ENCODE data around the gene PRIMPOL.
"Not testable (repeated sequence)": the region's sequence is repeated elsewhere in the genome, so short reads cannot be mapped to it uniquely, and the experiment has no call there.

The PRIMPOL gene

DNA sequence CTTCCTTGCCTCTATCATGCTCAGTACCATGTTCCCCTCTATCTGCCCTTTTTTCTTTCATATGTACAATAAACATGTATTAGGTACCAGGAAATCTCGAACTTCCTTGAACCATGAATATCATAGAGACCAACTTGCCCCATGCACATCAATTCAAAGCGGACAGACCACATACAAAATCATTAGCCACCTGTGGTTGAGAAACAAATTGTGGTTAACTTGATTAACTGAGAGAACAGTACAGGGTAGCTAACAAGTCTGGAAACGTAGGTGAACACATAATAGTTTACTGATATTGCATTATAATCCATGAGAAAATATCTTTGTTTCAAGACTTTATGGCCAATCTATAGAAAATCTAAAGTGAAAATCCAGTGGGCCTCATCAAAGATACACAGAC is 8.5 kb upstream of the PRIMPOL start:
- no peak for DNase-seq

DNA sequence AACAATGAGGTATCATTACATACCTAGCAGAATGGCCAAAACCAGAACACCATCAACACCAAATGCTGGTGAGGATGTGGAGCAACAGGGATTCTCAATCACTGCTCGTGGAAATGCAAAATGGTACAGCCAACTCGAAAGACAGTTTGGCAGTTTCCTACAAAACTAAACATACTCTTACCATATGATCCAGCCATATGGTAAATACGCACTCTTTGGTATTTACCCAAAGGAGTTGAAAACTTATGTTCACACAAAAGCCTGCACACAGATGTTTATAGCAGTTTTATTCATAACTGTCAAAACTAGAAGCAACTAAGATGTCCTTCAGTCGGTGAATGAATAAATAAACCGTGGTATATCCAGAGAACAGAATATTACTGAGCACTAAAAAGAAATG is 8.1 kb upstream of the PRIMPOL start:
- no peak for DNase-seq

DNA sequence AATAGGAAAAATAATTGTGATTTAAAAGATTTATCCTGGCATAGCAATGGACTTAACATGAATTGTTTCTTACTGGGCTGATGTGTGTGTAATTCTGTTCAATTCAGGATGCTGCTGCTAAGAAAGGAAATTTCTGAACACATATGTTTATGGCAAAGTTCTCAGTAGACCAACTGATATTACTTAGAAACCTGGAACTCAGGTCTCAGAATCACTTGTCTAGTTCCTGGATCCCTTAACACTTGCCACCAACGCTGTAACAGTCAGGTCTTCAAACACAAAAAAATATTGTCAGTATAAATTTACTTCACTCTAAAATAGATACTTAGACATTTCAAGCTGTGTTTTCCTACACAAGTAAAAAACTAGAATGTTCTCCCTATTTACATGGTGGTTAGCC is 5.8 kb upstream of the PRIMPOL start:
- no peak for DNase-seq

DNA sequence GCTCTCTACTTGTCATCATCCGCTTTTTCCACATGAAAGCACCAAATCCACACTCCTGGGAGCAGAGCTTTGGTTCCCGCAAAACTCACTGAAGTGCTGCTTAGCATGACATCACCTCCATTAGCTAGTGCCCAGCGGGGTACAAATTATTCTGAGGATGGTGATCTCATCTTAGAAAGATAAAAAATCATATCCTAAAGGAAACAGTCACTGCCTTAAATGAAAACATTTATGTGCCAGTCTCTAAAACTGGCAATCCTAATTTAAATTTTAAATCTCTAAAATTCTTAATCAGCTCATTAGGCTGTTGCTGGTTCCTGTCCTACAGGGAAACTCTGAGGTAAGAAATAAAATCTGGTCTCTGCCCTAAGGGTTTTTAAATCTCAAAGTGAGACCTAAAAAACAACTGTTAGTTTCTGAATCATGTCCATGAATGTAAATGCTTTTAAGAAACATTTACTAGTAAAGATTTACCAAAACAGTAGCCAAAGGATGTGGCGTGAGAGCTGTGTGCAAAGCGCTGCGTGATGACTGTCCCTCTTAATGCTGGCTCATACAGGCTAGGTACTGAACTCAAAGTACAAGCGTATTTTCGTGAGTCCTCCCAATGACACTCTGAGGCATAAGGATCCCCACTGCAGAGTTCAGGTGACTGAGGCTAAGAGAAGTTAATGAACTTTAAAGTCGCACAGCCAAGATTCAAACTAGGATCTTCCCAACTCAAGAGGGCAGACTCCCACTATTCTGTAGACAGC is 4.8 kb upstream of the PRIMPOL start:
- DNase-seq: no peak

DNA sequence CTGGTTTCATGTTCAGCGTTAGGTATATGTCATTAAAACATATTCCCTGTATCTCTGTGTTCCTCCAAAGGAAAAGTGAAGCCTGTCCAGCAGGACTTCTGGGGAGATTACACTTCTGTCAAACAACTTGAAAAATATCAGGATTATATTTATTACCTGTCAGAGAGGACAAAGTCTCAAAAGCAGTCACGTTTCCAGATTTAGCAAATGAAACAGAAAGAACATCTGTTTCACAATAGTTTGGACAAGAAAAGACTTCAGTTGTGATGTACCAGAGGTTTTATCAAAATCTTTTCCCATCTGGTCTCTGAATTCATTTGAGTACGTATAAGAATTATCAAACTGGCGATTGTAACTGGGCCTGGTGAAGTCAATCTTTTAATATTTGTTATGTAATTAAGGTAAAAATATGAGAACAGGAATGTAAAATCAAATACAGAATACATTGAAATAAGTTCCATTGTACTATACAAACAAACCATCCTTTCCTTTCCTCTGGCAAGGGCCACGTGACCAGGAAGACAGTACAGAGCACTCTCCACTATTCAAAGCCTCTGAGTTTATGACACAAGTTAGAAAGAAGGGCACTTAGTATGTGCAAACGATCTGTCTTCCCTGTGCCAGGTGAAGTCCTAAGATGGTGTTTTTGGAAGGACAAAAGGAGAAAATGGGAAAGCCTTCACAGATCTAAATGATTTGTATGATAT is 3.5 kb upstream of the PRIMPOL start:
- DNase-seq: no peak

DNA sequence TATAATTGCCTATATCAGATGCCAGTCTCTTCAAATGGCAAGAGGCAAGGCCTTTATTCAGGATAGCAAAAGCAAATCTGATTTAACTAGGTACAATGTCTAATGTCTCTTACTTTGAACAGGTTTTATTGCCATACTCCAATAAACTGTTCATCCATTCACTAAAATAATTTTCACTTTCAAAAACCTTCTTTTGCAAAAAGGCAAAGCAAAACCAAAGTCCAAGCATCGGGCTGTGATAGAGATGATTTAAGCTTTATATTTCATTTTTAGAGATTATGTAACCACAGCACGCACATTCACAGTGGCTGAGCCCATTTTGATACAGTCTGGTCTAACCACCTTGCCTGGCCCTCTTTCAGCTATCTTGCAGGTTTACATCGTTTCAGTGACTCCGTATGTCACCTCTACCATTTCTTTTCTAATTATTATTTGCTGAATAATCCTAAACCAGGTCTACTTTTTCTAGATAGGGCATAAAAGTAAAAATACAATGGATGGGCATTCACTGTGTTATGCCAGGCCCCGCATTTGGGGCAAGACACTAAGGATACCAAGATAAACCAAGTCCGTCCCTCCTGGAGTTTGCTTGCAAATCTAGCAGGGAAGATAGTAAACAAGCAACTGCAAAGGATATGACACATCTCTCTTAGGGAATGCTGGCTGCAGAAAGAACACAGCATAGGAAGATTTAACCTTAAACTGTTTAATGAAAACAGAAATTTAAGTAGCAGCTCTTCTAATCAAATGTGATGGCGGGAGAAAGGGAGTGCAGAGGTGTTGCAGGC is 2.1 kb upstream of the PRIMPOL start:
- no peak for DNase-seq

DNA sequence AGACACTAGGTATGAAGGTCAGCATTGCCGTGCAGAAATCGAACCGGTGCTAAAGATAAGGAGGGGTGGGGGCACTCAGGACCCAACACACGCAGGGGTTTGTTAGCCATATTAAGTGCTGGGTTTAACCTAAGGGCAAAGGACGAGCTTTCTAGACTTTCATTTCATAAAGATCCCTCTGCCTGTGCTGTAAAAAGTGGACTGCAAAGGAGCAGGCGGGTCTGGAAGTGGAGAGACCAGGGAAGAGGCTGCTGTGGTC is 1.6 kb upstream of the PRIMPOL start:
- no peak for DNase-seq

DNA sequence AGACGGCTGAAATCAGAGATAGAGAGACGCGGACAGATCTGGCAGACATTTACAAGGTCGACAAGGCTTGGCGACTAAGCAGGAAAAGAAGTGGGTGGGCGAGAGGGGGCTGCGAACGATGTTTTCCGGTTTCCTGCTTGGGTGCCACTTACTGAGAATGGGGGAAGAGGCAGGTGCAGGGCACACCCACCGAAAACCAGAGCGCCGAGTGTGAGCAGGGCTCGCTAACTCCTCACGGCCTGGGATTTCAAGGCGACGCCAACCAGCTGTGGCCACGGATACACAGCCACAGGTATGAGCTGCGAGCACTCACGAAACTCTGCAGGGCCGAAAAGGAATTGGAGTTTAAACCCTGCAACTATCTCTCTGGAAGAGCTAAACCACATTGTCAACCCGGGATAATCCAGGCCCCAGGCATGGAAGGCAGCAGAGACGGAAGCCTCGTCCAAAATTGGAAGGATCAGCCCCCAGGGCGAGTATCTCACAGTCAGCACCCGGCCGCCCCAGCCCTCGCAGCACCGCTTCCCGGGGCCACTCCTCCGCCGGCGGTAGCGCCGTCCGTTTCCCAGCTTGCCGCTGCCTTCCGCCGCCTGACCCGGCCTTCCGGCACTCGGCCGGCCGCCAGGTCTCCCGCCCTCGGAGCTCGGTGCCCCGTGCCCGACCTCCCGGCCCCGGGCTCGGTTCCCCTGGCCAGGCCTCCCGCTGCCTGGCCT is 1.1 kb upstream of the PRIMPOL start:
- DNase-seq: peak; percentile 44 to 48

DNA sequence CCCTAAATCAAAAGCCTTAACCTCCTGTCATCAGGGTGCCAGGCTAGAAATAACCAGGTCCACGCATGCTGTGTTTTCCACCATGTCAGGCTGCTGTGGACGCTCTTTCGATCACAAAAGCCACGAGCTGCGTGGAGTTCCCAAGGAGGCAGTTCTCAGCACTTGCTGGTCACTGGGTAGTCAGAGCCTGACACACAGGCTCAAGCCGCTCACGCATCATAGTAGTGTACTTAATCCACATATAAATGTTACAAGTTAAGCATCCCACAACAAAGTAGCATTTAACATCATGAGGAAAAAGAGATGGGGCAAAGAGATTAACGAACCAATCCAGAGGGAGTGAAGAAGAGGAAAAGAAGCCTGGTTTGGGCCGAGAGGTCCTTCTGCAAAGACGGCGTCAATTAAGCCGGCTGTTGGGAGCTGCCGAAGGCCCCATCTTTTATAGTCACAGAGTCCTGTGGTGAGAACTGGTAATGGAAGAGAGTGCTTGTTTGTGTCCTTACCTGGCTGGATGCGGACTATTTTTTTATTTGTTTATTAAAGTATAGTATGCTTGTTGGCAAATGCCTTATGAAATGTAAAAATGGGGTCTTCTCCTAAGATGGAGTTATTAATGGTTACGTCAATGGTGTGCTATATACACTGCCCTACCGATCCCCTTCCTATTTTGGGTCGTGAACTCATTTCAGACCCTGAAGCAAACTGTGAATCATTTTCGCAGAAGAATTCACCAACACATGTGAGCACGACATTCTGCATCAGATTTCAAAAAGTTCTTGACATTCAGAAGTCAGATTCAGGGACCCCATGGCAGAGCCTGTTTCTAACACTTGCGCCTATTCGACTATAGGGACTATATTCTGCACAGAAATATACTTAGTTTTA is 675 bp downstream of the PRIMPOL start:
- DNase-seq: peak in 1 of 2 donors; percentile 22

DNA sequence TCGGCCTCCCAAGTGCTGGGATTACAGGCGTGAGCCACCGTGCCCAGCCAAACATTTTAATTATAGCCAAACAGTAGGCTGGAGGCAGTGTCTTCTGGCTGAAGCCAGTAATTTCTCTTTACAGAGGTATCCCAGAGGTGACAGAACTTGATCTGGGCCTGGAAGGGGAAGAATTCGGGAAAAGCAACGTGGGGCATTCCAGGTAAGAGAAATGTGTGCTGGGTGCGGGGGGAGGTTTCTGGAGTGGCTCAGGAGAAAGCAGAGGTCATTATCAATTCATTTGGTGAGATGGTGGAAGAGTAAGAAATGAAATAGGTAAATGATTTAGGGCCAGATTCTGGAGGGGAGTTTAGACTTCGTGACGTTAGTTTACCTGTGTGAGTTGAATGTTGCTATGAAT is 2.4 kb downstream of the PRIMPOL start:
- DNase-seq: no peak

DNA sequence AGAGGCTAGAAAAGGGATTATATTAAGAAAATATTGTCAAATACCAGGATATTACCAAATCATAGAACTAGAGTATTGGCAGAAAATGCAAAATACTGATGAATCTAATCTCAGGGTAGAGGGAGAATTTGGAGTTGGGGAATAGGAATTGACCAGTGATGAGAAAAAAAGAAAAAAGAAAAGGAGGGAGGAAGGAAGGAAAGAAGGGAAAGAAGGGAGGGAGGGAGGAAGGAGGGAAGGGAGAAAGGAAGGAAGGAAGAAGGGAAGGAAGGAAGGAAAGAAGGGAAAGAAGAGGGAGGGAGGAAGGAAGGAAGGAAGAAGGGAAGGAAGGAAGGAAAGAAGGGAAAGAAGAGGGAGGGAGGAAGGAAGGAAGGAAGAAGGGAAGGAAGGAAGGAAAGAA is 3.1 kb downstream of the PRIMPOL start:
- not testable (repeated sequence) for DNase-seq

DNA sequence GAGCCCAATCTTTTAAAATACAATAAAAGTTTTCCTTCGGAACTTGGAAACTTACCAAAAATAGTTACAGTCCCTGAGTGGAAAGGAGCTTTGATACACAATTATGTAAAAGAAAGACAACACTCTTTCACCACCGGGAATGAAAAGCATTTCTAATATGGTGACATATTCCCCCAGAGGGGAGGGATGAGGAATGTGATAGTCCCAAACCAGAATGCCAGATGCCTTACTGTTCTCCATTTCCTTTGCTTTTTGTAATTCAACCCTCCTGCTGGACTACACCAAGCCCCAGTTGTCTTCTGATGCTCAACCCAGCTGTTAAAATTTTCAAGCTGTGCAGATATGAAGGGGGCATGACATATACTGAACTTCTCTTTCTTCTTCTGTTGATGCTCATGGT is 4.1 kb downstream of the PRIMPOL start:
- no peak for DNase-seq

DNA sequence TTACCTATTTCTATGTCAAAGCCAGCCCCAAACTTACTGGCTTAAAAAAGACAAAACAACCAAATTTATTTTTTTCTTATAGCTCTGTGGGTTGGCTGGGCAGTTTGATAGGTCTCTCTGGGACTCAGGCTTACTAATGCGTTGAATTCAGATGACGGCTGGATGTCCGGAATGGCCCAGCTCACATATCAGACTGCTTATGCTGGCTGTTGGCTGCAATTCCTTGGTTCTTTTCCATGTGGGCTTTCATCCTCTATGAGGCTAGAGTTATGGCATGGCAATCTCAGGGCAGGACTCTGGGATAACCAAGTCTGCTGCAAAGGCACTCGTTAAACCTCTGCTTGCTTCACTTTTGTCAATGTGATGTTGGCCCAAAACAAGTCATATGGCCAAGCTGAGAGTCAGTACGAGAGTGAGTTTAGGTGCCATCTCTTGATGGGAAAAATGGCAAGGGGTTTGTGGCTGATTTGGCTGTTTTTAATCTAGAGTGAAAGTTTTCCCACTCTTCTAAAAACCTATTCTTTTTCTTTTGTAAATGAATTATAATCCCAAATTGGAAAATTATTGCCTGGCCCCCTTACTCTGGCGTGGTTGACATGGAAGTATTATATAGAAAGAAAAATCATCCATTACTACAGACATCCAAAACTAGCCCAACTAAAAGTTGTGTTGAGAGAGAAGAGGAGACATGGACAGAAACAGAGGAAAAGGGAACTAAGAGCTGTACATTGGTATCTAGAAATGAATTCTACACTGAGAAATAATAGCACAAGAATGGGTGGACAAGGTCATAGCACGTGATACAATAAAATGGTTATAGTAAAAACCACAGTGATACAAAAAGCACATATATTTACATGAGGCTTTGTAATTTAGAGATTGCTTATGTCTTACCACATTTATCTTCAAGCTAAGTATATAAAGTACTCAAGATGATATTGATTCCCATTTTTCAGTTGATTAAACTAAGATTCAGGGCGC is 6.6 kb downstream of the PRIMPOL start:
- no peak for DNase-seq

DNA sequence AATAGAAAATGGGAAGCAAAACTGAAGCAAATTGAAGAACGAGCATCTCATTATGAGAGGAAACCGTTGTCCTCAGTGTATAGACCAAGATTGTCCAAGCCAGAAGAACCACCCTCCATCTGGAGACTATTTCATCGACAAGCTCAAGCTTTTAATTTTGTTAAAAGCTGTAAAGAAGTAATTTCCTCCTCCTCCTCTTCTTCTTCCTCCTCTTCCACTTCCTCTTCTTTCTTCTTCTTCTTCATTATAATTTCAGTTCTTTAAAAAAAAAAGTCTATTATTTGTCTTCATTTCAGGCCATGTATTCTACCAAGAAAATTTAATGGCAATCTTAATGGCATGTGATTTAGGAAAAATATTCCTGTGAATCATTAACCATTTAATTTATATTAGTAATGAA is 7.6 kb downstream of the PRIMPOL start:
- DNase-seq: no peak

DNA sequence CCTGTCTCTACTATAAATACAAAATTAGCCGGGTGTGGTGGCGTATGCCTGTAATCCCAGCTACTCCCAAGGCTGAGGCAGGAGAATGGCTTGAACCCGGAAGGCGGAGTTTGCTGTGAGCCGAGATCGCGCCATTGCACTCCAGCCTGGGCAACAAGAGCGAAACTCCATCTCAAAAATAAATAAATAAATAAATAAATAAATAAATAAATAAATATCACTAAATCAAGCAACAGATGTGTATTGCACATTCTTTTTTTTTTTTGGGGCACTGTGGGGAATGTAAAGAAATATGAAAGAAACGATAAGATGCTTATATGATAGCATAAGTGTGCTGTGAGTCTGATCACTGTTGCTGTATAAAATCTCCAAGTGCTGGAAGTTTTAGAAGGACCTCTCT is 8.3 kb downstream of the PRIMPOL start:
- DNase-seq: not testable (repeated sequence)

DNA sequence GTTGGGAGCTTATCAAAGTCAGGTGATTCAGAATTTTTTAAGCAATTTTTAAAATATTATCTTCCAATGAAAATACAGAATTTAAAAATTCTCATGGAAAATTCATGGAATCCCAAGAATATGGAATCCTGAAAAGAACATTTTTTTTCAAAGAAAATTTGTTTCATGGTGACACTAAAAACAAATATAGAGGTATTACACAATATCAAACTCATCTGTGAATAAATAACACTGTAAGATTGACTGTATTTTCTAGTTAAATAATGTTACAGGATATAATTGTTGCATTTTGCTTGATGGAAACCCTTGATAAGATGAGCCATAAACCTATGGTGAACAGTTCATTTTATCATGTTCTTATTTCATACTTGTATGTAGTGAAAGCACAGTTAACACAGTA is 11.4 kb downstream of the PRIMPOL start:
- DNase-seq: no peak

DNA sequence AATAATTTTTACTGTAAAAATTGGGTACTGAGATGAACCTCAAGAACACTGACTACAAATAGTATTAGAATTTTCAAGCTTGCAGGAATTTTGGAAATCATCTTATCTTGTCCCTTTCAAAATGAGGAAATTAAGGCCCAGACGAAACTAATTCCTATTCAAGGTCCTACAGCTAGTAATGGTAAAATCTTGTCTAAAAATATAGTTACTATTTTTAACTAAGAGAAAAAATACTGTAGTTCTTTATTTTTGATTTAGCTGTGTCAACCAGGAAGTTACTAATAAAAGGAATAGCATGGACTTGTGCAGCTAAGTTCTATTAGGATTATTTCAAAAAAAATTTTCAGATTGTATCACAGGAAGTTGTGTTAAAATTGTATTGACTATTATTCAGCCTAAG is 12.7 kb downstream of the PRIMPOL start:
- no peak for DNase-seq

DNA sequence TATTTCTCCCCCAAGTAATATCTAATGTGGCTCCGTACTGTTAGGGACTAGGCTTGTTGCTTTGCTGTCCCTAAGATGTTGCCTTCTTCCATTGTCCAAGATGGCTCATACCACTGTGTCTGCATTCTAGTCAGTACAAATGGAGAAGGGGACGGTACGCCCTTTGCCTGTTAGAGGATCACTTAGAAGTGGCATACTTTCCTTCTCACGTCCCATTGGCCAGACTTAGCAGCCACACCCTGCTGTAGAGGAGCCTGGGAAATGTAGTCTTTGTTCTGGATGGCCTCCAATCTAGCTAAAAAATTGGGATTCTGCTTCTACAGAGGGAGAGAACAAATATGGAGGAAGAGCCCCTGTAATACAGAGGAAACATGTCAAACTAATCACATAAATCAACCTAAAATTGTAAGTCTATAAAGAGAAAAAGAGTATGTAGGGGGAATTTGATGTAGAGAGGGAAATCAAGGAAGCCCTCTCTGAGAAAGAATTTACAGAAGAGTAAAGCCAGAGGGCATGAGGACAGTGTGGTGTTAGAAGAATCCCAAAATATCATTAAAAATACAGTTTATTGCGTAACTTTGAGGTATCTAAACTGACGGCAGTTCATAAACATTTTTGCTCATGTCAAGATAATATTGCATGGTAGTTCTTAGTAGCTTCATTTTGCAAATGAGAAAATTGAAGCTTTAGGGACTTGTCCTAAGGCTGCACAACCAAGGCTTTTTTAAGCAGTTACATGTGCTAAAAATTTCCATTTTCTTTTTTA is 15.1 kb downstream of the PRIMPOL start:
- DNase-seq: no peak

DNA sequence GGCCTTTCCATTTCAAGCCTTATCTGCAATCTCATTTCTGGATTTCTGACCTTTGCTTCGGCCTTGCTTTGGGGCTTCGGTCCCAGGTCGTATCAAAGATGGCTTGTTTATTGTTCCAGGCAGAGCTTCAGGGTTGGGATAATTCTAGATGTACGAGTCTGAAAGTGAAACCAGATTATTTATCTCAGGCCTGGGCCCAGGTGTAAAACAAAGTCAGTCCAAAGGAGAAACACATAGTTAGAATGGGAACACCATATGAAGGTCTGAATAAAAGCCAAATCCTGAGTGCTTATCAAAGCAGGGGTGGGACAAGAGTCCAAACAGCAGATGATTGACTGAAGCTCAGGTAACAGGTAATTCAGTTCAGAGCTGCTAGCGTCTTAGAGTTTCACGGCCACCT is 17.1 kb downstream of the PRIMPOL start:
- no peak for DNase-seq

DNA sequence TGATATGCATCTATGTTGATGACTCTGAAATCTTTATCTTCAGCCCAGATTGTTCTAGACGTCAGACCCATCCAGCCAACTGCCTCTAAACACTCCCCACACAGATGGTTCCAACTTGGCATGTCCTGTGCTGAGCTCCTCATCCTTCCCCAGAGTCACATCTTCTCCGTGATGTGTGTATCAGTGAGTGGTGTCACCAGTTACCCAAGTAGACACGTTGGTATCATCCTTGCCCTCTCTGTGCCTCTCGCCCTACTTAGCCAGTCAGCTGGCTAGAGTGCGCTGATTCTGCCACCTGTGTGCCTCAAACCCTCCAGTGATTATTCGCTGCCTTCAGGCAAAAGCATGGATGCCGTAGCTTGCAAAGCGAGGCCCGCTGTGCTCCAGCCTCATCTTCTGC is 18.6 kb downstream of the PRIMPOL start:
- DNase-seq: no peak

All from CD4-positive, alpha-beta T cell treated with Interleukin-4 for 1 hour (primary cell).